GM23338 (cell line): ENCODE measurements around the gene ANKRD53. TPM values are rescaled to one million over a fixed set of nuclear protein-coding genes. Genes with fewer than 3 reads are reported as not detected.

Source experiments
- ATAC-seq: fragments of 200-7000 bp; cut with Tn5 transposase; 3 replicates; pipeline ENCODE4 v1.9.1; 2020
- DNase-seq: peaks from one replicate; pipeline ENCODE4 v3.0.0-alpha.2; 2015; ENCODE audit warnings: low spot score
- H2AFZ ChIP-seq: fragments of 200-600 bp; sonication (generic); 2 replicates; pipeline ENCODE4 v1.8.0; 2016; ENCODE audit warnings: antibody characterized with exemption, mild to moderate bottlenecking, moderate library complexity
- H3F3A ChIP-seq: fragments of 200-600 bp; sonication (generic); replicated peaks from 2 replicates; pipeline ENCODE4 v1.8.0; 2017; ENCODE audit warnings: antibody characterized with exemption, mixed run types, low read depth
- H3K27ac ChIP-seq: fragments of 200-600 bp; sonication (generic); 2 replicates; pipeline ENCODE4 v1.6.1; 2016; ENCODE audit warnings: low read depth
- H3K27me3 ChIP-seq: fragments of 200-600 bp; sonication (generic); 2 replicates; pipeline ENCODE4 v1.8.0; 2016; ENCODE audit warnings: mild to moderate bottlenecking, mixed run types, moderate library complexity; ENCODE audit not compliant: insufficient read depth
- H3K36me3 ChIP-seq: fragments of 200-600 bp; sonication (generic); 2 replicates; pipeline ENCODE4 v1.8.0; 2016; ENCODE audit warnings: mild to moderate bottlenecking; ENCODE audit not compliant: insufficient read depth
- H3K4me1 ChIP-seq: fragments of 200-600 bp; sonication (generic); 2 replicates; pipeline ENCODE4 v1.8.0; 2016; ENCODE audit warnings: mild to moderate bottlenecking, moderate library complexity; ENCODE audit not compliant: insufficient read depth
- H3K4me2 ChIP-seq: fragments of 200-600 bp; sonication (generic); 2 replicates; pipeline ENCODE4 v1.7.1; 2017; ENCODE audit warnings: mixed run types
- H3K4me3 ChIP-seq: fragments of 200-600 bp; sonication (generic); 2 replicates; pipeline ENCODE4 v1.6.1; 2016; ENCODE audit warnings: mixed run types
- H3K79me2 ChIP-seq: fragments of 200-600 bp; sonication (generic); replicated peaks from 2 replicates; pipeline ENCODE4 v1.8.0; 2017; ENCODE audit warnings: mild to moderate bottlenecking; ENCODE audit not compliant: insufficient read depth
- H3K9me2 ChIP-seq: fragments of 200-600 bp; sonication (generic); 2 replicates; pipeline ENCODE4 v1.8.0; 2017; ENCODE audit not compliant: insufficient read depth
- H4K20me1 ChIP-seq: fragments of 200-600 bp; sonication (generic); replicated peaks from 2 replicates; pipeline ENCODE4 v1.8.0; 2017; ENCODE audit warnings: mild to moderate bottlenecking; ENCODE audit not compliant: insufficient read depth
- H3K27ac Mint-ChIP-seq: 2 replicates; pipeline ENCODE4 v1.8.0; 2020; ENCODE audit warnings: inconsistent platforms, mild to moderate bottlenecking, moderate library complexity, mixed read lengths
- H3K27me3 Mint-ChIP-seq: 3 replicates; pipeline ENCODE4 v1.8.0; 2022; ENCODE audit warnings: low read depth, mild to moderate bottlenecking, moderate library complexity, mixed read lengths, inconsistent platforms; ENCODE audit not compliant: insufficient read depth, poor library complexity
- H3K36me3 Mint-ChIP-seq: 3 replicates; pipeline ENCODE4 v1.8.0; 2021; ENCODE audit warnings: low read depth, mild to moderate bottlenecking, inconsistent platforms, moderate library complexity, mixed read lengths
- H3K4me1 Mint-ChIP-seq: 3 replicates; pipeline ENCODE4 v1.8.0; 2020; ENCODE audit warnings: mild to moderate bottlenecking, inconsistent platforms, mixed read lengths
- H3K4me3 Mint-ChIP-seq: 3 replicates; pipeline ENCODE4 v1.8.0; 2021; ENCODE audit warnings: moderate library complexity, mild to moderate bottlenecking, inconsistent platforms, mixed read lengths
- H3K9me3 Mint-ChIP-seq: 3 replicates; pipeline ENCODE4 v1.8.0; 2020; ENCODE audit warnings: moderate library complexity, mild to moderate bottlenecking, inconsistent platforms, mixed read lengths
- CREB1 ChIP-seq: fragments of 250-450 bp; sonication (Bioruptor Pico); IDR thresholded peaks from 2 replicates; pipeline ENCODE4 v1.5.0; 2020; ENCODE audit warnings: low read depth, mild to moderate bottlenecking, moderate library complexity
- EZH2 ChIP-seq: fragments of 200-600 bp; sonication (generic); IDR thresholded peaks from one replicate; pipeline ENCODE4 v1.8.0; 2017; ENCODE audit warnings: antibody characterized with exemption, mild to moderate bottlenecking, low read depth; ENCODE audit not compliant: unreplicated experiment
- EZH2phosphoT487 ChIP-seq: fragments of 200-600 bp; sonication (generic); IDR thresholded peaks from one replicate; pipeline ENCODE4 v1.8.1; 2018; ENCODE audit warnings: antibody characterized with exemption; ENCODE audit not compliant: unreplicated experiment
- JUNB ChIP-seq: IDR thresholded peaks from one replicate; pipeline ENCODE4 v1.6.1; 2016; ENCODE audit warnings: antibody characterized with exemption; ENCODE audit not compliant: unreplicated experiment
- NANOG ChIP-seq: IDR thresholded peaks from 2 replicates; pipeline ENCODE4 v1.6.1; 2016; ENCODE audit warnings: antibody characterized with exemption, borderline replicate concordance
- ZNF114 ChIP-seq: fragments of 250-450 bp; sonication (Bioruptor Pico); IDR thresholded peaks from 2 replicates; pipeline ENCODE4 v1.5.0; 2020; ENCODE audit warnings: mild to moderate bottlenecking, moderate library complexity
- polyA plus RNA-seq: library from polyadenylated mRNA; unstranded; fragments of >200 nt; fragmentation: Nextera tagmentation; extraction: Ambion mirVana; gene quantifications from 2 replicates; pipeline ENCODE4 v1.2.1, GENCODE V29; 2016
- total RNA-seq: library from RNA; depleted of rRNA; stranded (reverse); fragments of >200 nt; shearing (Covaris generic); gene quantifications from 2 replicates; pipeline ENCODE4 v1.2.3, GENCODE V29; 2014
- TF ChIP-seq, protein P1 (sequence below): IDR thresholded peaks from 2 replicates; pipeline ENCODE4 v1.6.1; 2016; ENCODE audit warnings: antibody characterized with exemption
- TF ChIP-seq, protein P2 (sequence below): IDR thresholded peaks from one replicate; pipeline ENCODE4 v1.6.1; 2018; ENCODE audit warnings: antibody characterized with exemption; ENCODE audit not compliant: unreplicated experiment
- TF ChIP-seq, protein P3 (sequence below): fragments of 250-450 bp; sonication (Bioruptor Pico); IDR thresholded peaks from 2 replicates; pipeline ENCODE4 v1.5.0; 2020; ENCODE audit warnings: mild to moderate bottlenecking, moderate library complexity

Gene ANKRD53
- total and polyA plus RNA-seq, 2 experiments from 2014 or later: 0.32 to 0.73 TPM

- no peak for TF ChIP-seq CREB1 (CRISPR knock-in tag)
- TF ChIP-seq, protein P1, sequence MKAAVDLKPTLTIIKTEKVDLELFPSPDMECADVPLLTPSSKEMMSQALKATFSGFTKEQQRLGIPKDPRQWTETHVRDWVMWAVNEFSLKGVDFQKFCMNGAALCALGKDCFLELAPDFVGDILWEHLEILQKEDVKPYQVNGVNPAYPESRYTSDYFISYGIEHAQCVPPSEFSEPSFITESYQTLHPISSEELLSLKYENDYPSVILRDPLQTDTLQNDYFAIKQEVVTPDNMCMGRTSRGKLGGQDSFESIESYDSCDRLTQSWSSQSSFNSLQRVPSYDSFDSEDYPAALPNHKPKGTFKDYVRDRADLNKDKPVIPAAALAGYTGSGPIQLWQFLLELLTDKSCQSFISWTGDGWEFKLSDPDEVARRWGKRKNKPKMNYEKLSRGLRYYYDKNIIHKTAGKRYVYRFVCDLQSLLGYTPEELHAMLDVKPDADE: no peak
- no peak for TF ChIP-seq NANOG
- TF ChIP-seq, protein P2, sequence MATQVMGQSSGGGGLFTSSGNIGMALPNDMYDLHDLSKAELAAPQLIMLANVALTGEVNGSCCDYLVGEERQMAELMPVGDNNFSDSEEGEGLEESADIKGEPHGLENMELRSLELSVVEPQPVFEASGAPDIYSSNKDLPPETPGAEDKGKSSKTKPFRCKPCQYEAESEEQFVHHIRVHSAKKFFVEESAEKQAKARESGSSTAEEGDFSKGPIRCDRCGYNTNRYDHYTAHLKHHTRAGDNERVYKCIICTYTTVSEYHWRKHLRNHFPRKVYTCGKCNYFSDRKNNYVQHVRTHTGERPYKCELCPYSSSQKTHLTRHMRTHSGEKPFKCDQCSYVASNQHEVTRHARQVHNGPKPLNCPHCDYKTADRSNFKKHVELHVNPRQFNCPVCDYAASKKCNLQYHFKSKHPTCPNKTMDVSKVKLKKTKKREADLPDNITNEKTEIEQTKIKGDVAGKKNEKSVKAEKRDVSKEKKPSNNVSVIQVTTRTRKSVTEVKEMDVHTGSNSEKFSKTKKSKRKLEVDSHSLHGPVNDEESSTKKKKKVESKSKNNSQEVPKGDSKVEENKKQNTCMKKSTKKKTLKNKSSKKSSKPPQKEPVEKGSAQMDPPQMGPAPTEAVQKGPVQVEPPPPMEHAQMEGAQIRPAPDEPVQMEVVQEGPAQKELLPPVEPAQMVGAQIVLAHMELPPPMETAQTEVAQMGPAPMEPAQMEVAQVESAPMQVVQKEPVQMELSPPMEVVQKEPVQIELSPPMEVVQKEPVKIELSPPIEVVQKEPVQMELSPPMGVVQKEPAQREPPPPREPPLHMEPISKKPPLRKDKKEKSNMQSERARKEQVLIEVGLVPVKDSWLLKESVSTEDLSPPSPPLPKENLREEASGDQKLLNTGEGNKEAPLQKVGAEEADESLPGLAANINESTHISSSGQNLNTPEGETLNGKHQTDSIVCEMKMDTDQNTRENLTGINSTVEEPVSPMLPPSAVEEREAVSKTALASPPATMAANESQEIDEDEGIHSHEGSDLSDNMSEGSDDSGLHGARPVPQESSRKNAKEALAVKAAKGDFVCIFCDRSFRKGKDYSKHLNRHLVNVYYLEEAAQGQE: no peak
- TF ChIP-seq JUNB: no peak
Observed at GRCh38 chr2:71005271-71006202, 27.1 kb downstream of the ANKRD53 start (continued).

- H3K4me1 Mint-ChIP-seq: peaks cover 13% of the 10 kb centered on the region
- ATAC-seq (no peak), DNase-seq (no peak)
- H3K27ac Mint-ChIP-seq: no peak overlapping the region
- H3K36me3 Mint-ChIP-seq: no peaks in the 10 kb centered on the region
- H3K9me3 Mint-ChIP-seq: no peaks in the 10 kb centered on the region
- Histone ChIP-seq H3K27me3 (no peaks in the 10 kb centered on the region), H3K9me2 (no peaks in the 10 kb centered on the region), H3K27ac (no peak overlapping the region), H2AFZ (no peak overlapping the region), H3K4me3 (no peak overlapping the region), H3K79me2 (no peaks in the 10 kb centered on the region), H3K36me3 (no peaks in the 10 kb centered on the region), H4K20me1 (no peaks in the 10 kb centered on the region), H3F3A (no peaks in the 10 kb centered on the region), H3K4me1 (peaks cover 6% of the 10 kb centered on the region; the same call in 1 of the 2 replicates), H3K4me2 (no peak overlapping the region)
- H3K27me3 Mint-ChIP-seq: peaks cover 26% of the 10 kb centered on the region
- H3K4me3 Mint-ChIP-seq: no peak overlapping the region
- TF ChIP-seq EZH2phosphoT487 (no peak), CREB1 (CRISPR knock-in tag) (no peak), ZNF114 (CRISPR knock-in tag) (no peak), EZH2 (no peak)
- TF ChIP-seq, protein P2: no peak
- TF ChIP-seq, protein P3, sequence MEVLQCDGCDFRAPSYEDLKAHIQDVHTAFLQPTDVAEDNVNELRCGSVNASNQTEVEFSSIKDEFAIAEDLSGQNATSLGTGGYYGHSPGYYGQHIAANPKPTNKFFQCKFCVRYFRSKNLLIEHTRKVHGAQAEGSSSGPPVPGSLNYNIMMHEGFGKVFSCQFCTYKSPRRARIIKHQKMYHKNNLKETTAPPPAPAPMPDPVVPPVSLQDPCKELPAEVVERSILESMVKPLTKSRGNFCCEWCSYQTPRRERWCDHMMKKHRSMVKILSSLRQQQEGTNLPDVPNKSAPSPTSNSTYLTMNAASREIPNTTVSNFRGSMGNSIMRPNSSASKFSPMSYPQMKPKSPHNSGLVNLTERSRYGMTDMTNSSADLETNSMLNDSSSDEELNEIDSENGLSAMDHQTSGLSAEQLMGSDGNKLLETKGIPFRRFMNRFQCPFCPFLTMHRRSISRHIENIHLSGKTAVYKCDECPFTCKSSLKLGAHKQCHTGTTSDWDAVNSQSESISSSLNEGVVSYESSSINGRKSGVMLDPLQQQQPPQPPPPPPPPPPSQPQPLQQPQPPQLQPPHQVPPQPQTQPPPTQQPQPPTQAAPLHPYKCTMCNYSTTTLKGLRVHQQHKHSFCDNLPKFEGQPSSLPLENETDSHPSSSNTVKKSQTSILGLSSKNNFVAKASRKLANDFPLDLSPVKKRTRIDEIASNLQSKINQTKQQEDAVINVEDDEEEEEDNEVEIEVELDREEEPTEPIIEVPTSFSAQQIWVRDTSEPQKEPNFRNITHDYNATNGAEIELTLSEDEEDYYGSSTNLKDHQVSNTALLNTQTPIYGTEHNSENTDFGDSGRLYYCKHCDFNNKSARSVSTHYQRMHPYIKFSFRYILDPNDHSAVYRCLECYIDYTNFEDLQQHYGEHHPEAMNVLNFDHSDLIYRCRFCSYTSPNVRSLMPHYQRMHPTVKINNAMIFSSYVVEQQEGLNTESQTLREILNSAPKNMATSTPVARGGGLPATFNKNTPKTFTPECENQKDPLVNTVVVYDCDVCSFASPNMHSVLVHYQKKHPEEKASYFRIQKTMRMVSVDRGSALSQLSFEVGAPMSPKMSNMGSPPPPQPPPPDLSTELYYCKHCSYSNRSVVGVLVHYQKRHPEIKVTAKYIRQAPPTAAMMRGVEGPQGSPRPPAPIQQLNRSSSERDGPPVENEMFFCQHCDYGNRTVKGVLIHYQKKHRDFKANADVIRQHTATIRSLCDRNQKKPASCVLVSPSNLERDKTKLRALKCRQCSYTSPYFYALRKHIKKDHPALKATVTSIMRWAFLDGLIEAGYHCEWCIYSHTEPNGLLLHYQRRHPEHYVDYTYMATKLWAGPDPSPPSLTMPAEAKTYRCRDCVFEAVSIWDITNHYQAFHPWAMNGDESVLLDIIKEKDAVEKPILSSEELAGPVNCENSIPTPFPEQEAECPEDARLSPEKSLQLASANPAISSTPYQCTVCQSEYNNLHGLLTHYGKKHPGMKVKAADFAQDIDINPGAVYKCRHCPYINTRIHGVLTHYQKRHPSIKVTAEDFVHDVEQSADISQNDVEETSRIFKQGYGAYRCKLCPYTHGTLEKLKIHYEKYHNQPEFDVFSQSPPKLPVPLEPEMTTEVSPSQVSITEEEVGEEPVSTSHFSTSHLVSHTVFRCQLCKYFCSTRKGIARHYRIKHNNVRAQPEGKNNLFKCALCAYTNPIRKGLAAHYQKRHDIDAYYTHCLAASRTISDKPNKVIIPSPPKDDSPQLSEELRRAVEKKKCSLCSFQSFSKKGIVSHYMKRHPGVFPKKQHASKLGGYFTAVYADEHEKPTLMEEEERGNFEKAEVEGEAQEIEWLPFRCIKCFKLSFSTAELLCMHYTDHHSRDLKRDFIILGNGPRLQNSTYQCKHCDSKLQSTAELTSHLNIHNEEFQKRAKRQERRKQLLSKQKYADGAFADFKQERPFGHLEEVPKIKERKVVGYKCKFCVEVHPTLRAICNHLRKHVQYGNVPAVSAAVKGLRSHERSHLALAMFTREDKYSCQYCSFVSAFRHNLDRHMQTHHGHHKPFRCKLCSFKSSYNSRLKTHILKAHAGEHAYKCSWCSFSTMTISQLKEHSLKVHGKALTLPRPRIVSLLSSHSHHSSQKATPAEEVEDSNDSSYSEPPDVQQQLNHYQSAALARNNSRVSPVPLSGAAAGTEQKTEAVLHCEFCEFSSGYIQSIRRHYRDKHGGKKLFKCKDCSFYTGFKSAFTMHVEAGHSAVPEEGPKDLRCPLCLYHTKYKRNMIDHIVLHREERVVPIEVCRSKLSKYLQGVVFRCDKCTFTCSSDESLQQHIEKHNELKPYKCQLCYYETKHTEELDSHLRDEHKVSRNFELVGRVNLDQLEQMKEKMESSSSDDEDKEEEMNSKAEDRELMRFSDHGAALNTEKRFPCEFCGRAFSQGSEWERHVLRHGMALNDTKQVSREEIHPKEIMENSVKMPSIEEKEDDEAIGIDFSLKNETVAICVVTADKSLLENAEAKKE: no peak
Observed at GRCh38 chr2:71006323-71006722, 27.9 kb downstream of the ANKRD53 start.
